PC-3 (cell line): ENCODE data around the gene CSF2.

Experiments used
- EZH2 ChIP-seq: fragments of 300-600 bp; sonication (generic); IDR thresholded peaks from one replicate; pipeline ENCODE4 v1.6.1; 2017; ENCODE audit warnings: antibody characterized with exemption, mild to moderate bottlenecking, low read length; ENCODE audit not compliant: unreplicated experiment
- TF ChIP-seq, protein P1 (sequence below): fragments of 300-600 bp; sonication (generic); conservative IDR thresholded peaks from 2 replicates; pipeline ENCODE4 v1.5.1; 2017; ENCODE audit warnings: antibody characterized with exemption, low read depth, mild to moderate bottlenecking, low read length

DNA sequence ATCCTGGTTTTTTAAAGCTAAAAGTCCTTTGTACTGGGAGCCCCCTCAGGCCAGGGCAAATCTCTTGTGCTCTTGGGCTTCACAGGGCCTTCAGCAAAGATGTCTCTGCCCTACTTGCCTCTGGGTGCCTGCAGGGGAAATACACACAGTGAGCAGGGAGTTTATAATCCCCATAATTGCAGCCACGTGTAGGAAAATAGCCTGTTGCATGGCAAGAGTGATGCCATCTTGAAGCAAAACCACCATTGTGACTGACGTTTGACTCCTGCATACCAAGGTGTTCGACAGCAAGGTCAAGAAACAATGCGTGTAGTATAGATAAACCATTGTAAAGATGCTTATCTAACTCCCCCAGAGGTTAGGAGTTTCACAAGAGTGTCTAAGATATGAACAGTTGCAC, 24.5 kb upstream of the CSF2 start:
- TF ChIP-seq, protein P1, sequence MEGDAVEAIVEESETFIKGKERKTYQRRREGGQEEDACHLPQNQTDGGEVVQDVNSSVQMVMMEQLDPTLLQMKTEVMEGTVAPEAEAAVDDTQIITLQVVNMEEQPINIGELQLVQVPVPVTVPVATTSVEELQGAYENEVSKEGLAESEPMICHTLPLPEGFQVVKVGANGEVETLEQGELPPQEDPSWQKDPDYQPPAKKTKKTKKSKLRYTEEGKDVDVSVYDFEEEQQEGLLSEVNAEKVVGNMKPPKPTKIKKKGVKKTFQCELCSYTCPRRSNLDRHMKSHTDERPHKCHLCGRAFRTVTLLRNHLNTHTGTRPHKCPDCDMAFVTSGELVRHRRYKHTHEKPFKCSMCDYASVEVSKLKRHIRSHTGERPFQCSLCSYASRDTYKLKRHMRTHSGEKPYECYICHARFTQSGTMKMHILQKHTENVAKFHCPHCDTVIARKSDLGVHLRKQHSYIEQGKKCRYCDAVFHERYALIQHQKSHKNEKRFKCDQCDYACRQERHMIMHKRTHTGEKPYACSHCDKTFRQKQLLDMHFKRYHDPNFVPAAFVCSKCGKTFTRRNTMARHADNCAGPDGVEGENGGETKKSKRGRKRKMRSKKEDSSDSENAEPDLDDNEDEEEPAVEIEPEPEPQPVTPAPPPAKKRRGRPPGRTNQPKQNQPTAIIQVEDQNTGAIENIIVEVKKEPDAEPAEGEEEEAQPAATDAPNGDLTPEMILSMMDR, result no peak
- no peak for TF ChIP-seq EZH2
